ENCODE measurements around the gene EPHA6.

The EPHA6 gene

GRCh38 chr3:97102641-97103040, 288.2 kb downstream of the EPHA6 start:
- Histone ChIP-seq H3K4me1 (ENCODE audit: control insufficient read depth, insufficient read depth, low read length) (no peaks in the 10 kb centered on the region), H3K9me3 (ENCODE audit: control insufficient read depth in 2 of 2, low read length in 2 of 2) (no peaks in the 10 kb centered on the region), H3K9ac (ENCODE audit: low read length in 2 of 2) (no peak overlapping the region), H3K27me3 (ENCODE audit: control insufficient read depth in 1 of 2, insufficient read depth in 2 of 2, low read length in 2 of 2) (no peaks in the 10 kb centered on the region), H3K36me3 (ENCODE audit: control insufficient read depth in 2 of 2, insufficient read depth in 2 of 2, low read length in 2 of 2) (no peaks in the 10 kb centered on the region), H3K4me3 (ENCODE audit: low read length in 2 of 2) (no peak overlapping the region), H3K27ac (ENCODE audit: low read length) (no peak overlapping the region)

GRCh38 chr3:97105989-97106651, 291.7 kb downstream of the EPHA6 start:
- no peaks in the 10 kb centered on the region for H3K27me3 ChIP-seq (ENCODE audit: control insufficient read depth in 1 of 2, insufficient read depth in 2 of 2, low read length in 2 of 2)
- H3K36me3 ChIP-seq (ENCODE audit: control insufficient read depth in 2 of 2, insufficient read depth in 2 of 2, low read length in 2 of 2), result no peaks in the 10 kb centered on the region
- no peak overlapping the region for H3K9ac ChIP-seq (ENCODE audit: low read length in 2 of 2)
- no peak overlapping the region for H3K27ac ChIP-seq (ENCODE audit: low read length)
- H3K4me3 ChIP-seq (ENCODE audit: low read length in 2 of 2), result no peak overlapping the region
- H3K4me1 ChIP-seq (ENCODE audit: control insufficient read depth, insufficient read depth, low read length), result no peaks in the 10 kb centered on the region
- H3K9me3 ChIP-seq (ENCODE audit: control insufficient read depth in 2 of 2, low read length in 2 of 2), result no peaks in the 10 kb centered on the region

- no peaks in the 10 kb centered on the region for H3K4me1 ChIP-seq (ENCODE audit: control insufficient read depth, insufficient read depth, low read length)
These were observed 292.2 kb downstream of the EPHA6 start for GRCh38 chr3:97106652-97106989.

GRCh38 chr3:97108136-97108535, 293.7 kb downstream of the EPHA6 start:
- Histone ChIP-seq H3K36me3 (ENCODE audit: control insufficient read depth in 2 of 2, insufficient read depth in 2 of 2, low read length in 2 of 2) (no peaks in the 10 kb centered on the region), H3K9ac (ENCODE audit: low read length in 2 of 2) (no peak overlapping the region), H3K4me1 (ENCODE audit: control insufficient read depth, insufficient read depth, low read length) (no peaks in the 10 kb centered on the region), H3K27ac (ENCODE audit: low read length) (no peak overlapping the region), H3K9me3 (ENCODE audit: control insufficient read depth in 2 of 2, low read length in 2 of 2) (no peaks in the 10 kb centered on the region), H3K27me3 (ENCODE audit: control insufficient read depth in 1 of 2, insufficient read depth in 2 of 2, low read length in 2 of 2) (no peaks in the 10 kb centered on the region), H3K4me3 (ENCODE audit: low read length in 2 of 2) (no peak overlapping the region)

More at GRCh38 chr3:97106652-97106989, 292.2 kb downstream of the EPHA6 start:
- Histone ChIP-seq H3K9me3 (ENCODE audit: control insufficient read depth in 2 of 2, low read length in 2 of 2) (no peaks in the 10 kb centered on the region), H3K9ac (ENCODE audit: low read length in 2 of 2) (no peak overlapping the region), H3K27me3 (ENCODE audit: control insufficient read depth in 1 of 2, insufficient read depth in 2 of 2, low read length in 2 of 2) (no peaks in the 10 kb centered on the region), H3K36me3 (ENCODE audit: control insufficient read depth in 2 of 2, insufficient read depth in 2 of 2, low read length in 2 of 2) (no peaks in the 10 kb centered on the region), H3K4me3 (ENCODE audit: low read length in 2 of 2) (no peak overlapping the region), H3K27ac (ENCODE audit: low read length) (no peak overlapping the region)

GRCh38 chr3:97111244-97111643, 296.9 kb downstream of the EPHA6 start:
- H3K36me3 ChIP-seq (ENCODE audit: control insufficient read depth in 2 of 2, insufficient read depth in 2 of 2, low read length in 2 of 2), result no peaks in the 10 kb centered on the region
- H3K4me3 ChIP-seq (ENCODE audit: low read length in 2 of 2), result no peak overlapping the region
- H3K4me1 ChIP-seq (ENCODE audit: control insufficient read depth, insufficient read depth, low read length), result no peaks in the 10 kb centered on the region
- no peak overlapping the region for H3K9ac ChIP-seq (ENCODE audit: low read length in 2 of 2)
- no peak overlapping the region for H3K27ac ChIP-seq (ENCODE audit: low read length)
- no peaks in the 10 kb centered on the region for H3K9me3 ChIP-seq (ENCODE audit: control insufficient read depth in 2 of 2, low read length in 2 of 2)
- H3K27me3 ChIP-seq (ENCODE audit: control insufficient read depth in 1 of 2, insufficient read depth in 2 of 2, low read length in 2 of 2), result no peaks in the 10 kb centered on the region

- Histone ChIP-seq H3K36me3 (ENCODE audit: control insufficient read depth in 2 of 2, insufficient read depth in 2 of 2, low read length in 2 of 2) (no peaks in the 10 kb centered on the region), H3K9ac (ENCODE audit: low read length in 2 of 2) (no peak overlapping the region), H3K27ac (ENCODE audit: low read length) (no peak overlapping the region), H3K9me3 (ENCODE audit: control insufficient read depth in 2 of 2, low read length in 2 of 2) (no peaks in the 10 kb centered on the region), H3K4me3 (ENCODE audit: low read length in 2 of 2) (no peak overlapping the region), H3K4me1 (ENCODE audit: control insufficient read depth, insufficient read depth, low read length) (no peaks in the 10 kb centered on the region), H3K27me3 (ENCODE audit: control insufficient read depth in 1 of 2, insufficient read depth in 2 of 2, low read length in 2 of 2) (no peaks in the 10 kb centered on the region)
These were observed 307.0 kb downstream of the EPHA6 start for GRCh38 chr3:97121386-97121785.

- no peaks in the 10 kb centered on the region for H3K4me1 ChIP-seq (ENCODE audit: control insufficient read depth, insufficient read depth, low read length)
- H3K27me3 ChIP-seq (ENCODE audit: control insufficient read depth in 1 of 2, insufficient read depth in 2 of 2, low read length in 2 of 2), result no peaks in the 10 kb centered on the region
- H3K27ac ChIP-seq (ENCODE audit: low read length), result no peak overlapping the region
- no peak overlapping the region for H3K9ac ChIP-seq (ENCODE audit: low read length in 2 of 2)
- no peaks in the 10 kb centered on the region for H3K36me3 ChIP-seq (ENCODE audit: control insufficient read depth in 2 of 2, insufficient read depth in 2 of 2, low read length in 2 of 2)
- no peaks in the 10 kb centered on the region for H3K9me3 ChIP-seq (ENCODE audit: control insufficient read depth in 2 of 2, low read length in 2 of 2)
- H3K4me3 ChIP-seq (ENCODE audit: low read length in 2 of 2), result no peak overlapping the region
These were observed 311.6 kb downstream of the EPHA6 start for GRCh38 chr3:97125902-97126499.

GRCh38 chr3:97131476-97131875, 317.1 kb downstream of the EPHA6 start:
- no peaks in the 10 kb centered on the region for H3K27me3 ChIP-seq (ENCODE audit: control insufficient read depth in 1 of 2, insufficient read depth in 2 of 2, low read length in 2 of 2)
- no peaks in the 10 kb centered on the region for H3K4me1 ChIP-seq (ENCODE audit: control insufficient read depth, insufficient read depth, low read length)

GRCh38 chr3:97138914-97139541, 324.6 kb downstream of the EPHA6 start:
- Histone ChIP-seq H3K9ac (ENCODE audit: low read length in 2 of 2) (no peak overlapping the region), H3K4me3 (ENCODE audit: low read length in 2 of 2) (no peak overlapping the region), H3K4me1 (ENCODE audit: control insufficient read depth, insufficient read depth, low read length) (no peaks in the 10 kb centered on the region), H3K27me3 (ENCODE audit: control insufficient read depth in 1 of 2, insufficient read depth in 2 of 2, low read length in 2 of 2) (no peaks in the 10 kb centered on the region), H3K36me3 (ENCODE audit: control insufficient read depth in 2 of 2, insufficient read depth in 2 of 2, low read length in 2 of 2) (no peaks in the 10 kb centered on the region), H3K9me3 (ENCODE audit: control insufficient read depth in 2 of 2, low read length in 2 of 2) (peaks cover 0 to 10% of the 10 kb centered on the region in 2 donors), H3K27ac (ENCODE audit: low read length) (no peak overlapping the region)

More at GRCh38 chr3:97131476-97131875, 317.1 kb downstream of the EPHA6 start:
- H3K9me3 ChIP-seq (ENCODE audit: control insufficient read depth in 2 of 2, low read length in 2 of 2), result no peaks in the 10 kb centered on the region
- no peak overlapping the region for H3K4me3 ChIP-seq (ENCODE audit: low read length in 2 of 2)
- no peaks in the 10 kb centered on the region for H3K36me3 ChIP-seq (ENCODE audit: control insufficient read depth in 2 of 2, insufficient read depth in 2 of 2, low read length in 2 of 2)
- no peak overlapping the region for H3K9ac ChIP-seq (ENCODE audit: low read length in 2 of 2)
- H3K27ac ChIP-seq (ENCODE audit: low read length), result no peak overlapping the region

- Histone ChIP-seq H3K9me3 (ENCODE audit: control insufficient read depth in 2 of 2, low read length in 2 of 2) (peaks cover 3 to 4% of the 10 kb centered on the region in 2 donors), H3K36me3 (ENCODE audit: control insufficient read depth in 2 of 2, insufficient read depth in 2 of 2, low read length in 2 of 2) (no peaks in the 10 kb centered on the region), H3K27me3 (ENCODE audit: control insufficient read depth in 1 of 2, insufficient read depth in 2 of 2, low read length in 2 of 2) (no peaks in the 10 kb centered on the region), H3K9ac (ENCODE audit: low read length in 2 of 2) (no peak overlapping the region), H3K4me1 (ENCODE audit: control insufficient read depth, insufficient read depth, low read length) (no peaks in the 10 kb centered on the region), H3K4me3 (ENCODE audit: low read length in 2 of 2) (no peak overlapping the region), H3K27ac (ENCODE audit: low read length) (no peak overlapping the region)
These were observed 334.5 kb downstream of the EPHA6 start for GRCh38 chr3:97148931-97149330.

- Histone ChIP-seq H3K4me1 (ENCODE audit: control insufficient read depth, insufficient read depth, low read length) (no peaks in the 10 kb centered on the region), H3K9ac (ENCODE audit: low read length in 2 of 2) (no peak overlapping the region), H3K27ac (ENCODE audit: low read length) (no peak overlapping the region), H3K9me3 (ENCODE audit: control insufficient read depth in 2 of 2, low read length in 2 of 2) (no peaks in the 10 kb centered on the region), H3K4me3 (ENCODE audit: low read length in 2 of 2) (no peak overlapping the region), H3K36me3 (ENCODE audit: control insufficient read depth in 2 of 2, insufficient read depth in 2 of 2, low read length in 2 of 2) (no peaks in the 10 kb centered on the region), H3K27me3 (ENCODE audit: control insufficient read depth in 1 of 2, insufficient read depth in 2 of 2, low read length in 2 of 2) (no peaks in the 10 kb centered on the region)
These were observed 346.8 kb downstream of the EPHA6 start for GRCh38 chr3:97161169-97161568.

Data from stomach smooth muscle (tissue), 2 donors.